HG02571 (cell line): Measurements from ENCODE around the gene PTEN.

Experiments
- ATAC-seq: cut with Tn5 transposase; IDR thresholded peaks from one replicate; pipeline ENCODE4 v1.9.1; 2021; ENCODE audit warnings: mild to moderate bottlenecking, moderate library complexity; ENCODE audit not compliant: unreplicated experiment

Gene PTEN

GRCh38 chr10:87961314-87961713, 97.9 kb downstream of the PTEN start:
- ATAC-seq: no peak

- no peak for ATAC-seq
These were observed 103.0 kb downstream of the PTEN start for GRCh38 chr10:87966459-87966858.

- ATAC-seq: no peak
These were observed 110.2 kb downstream of the PTEN start for GRCh38 chr10:87973635-87974034.

- no peak for ATAC-seq
These were observed 110.7 kb downstream of the PTEN start for GRCh38 chr10:87974130-87974529.

- ATAC-seq: no peak
These were observed 111.3 kb downstream of the PTEN start for GRCh38 chr10:87974769-87975168.

GRCh38 chr10:87976101-87976743, 112.8 kb downstream of the PTEN start:
- no peak for ATAC-seq

GRCh38 chr10:87978166-87978565, 114.7 kb downstream of the PTEN start:
- ATAC-seq: no peak

GRCh38 chr10:87979847-87980246, 116.4 kb downstream of the PTEN start:
- ATAC-seq: no peak

- ATAC-seq: no peak
These were observed 120.3 kb downstream of the PTEN start for GRCh38 chr10:87983716-87984115.

GRCh38 chr10:87987206-87987605, 123.8 kb downstream of the PTEN start:
- no peak for ATAC-seq

- no peak for ATAC-seq
These were observed 128.5 kb downstream of the PTEN start for GRCh38 chr10:87991946-87992345.

GRCh38 chr10:88004451-88004850, 141.0 kb downstream of the PTEN start:
- ATAC-seq: no peak

GRCh38 chr10:88006261-88006660, 142.8 kb downstream of the PTEN start:
- no peak for ATAC-seq

GRCh38 chr10:88008866-88009470, 145.5 kb downstream of the PTEN start:
- no peak for ATAC-seq

- ATAC-seq: no peak
These were observed 149.2 kb downstream of the PTEN start for GRCh38 chr10:88012641-88013040.

- no peak for ATAC-seq
These were observed 154.4 kb downstream of the PTEN start for GRCh38 chr10:88017781-88018180.

- ATAC-seq: no peak
These were observed 156.3 kb downstream of the PTEN start for GRCh38 chr10:88019753-88020152.
